Breast epithelium (tissue), 4 donors: ENCODE measurements around the gene CCDC33. TPM values are rescaled to one million over a fixed set of nuclear protein-coding genes. Genes with fewer than 3 reads are reported as not detected.

Experiments
- DNase-seq, 2 donors: peaks; one replicate each; pipeline ENCODE4 v3.0.0-alpha.2; 2019; ENCODE audit warnings: low spot score in 2 of 2
- H3K27ac ChIP-seq, 2 donors: fragments of 200-600 bp; sonication (generic) in 1 of 2; one replicate each; pipeline ENCODE4 v1.5.1; 2016 to 2019; ENCODE audit warnings: mild to moderate bottlenecking in 1 of 2
- H3K27me3 ChIP-seq, 2 donors: fragments of 200-600 bp; sonication (generic) in 1 of 2; one replicate each; pipeline versions ENCODE4 v1.5.1 to v1.6.0; 2017 to 2019; ENCODE audit warnings: control low read depth in 1 of 2, mild to moderate bottlenecking in 1 of 2
- H3K36me3 ChIP-seq: fragments of 200-600 bp; one replicate; pipeline ENCODE4 v1.5.1; 2019
- H3K4me1 ChIP-seq, 2 donors: fragments of 200-600 bp; sonication (generic); one replicate each; pipeline ENCODE4 v1.5.1; 2016 to 2019; ENCODE audit warnings: control low read depth in 1 of 2
- H3K4me3 ChIP-seq, 3 donors: fragments of 200-600 bp; sonication (generic); 1 replicate in 2 of 3; 2 replicates in 1 of 3; pipeline ENCODE4 v1.5.1; 2016 to 2019; ENCODE audit warnings: mild to moderate bottlenecking in 3 of 3, moderate library complexity in 2 of 3
- H3K9me3 ChIP-seq, 2 donors: fragments of 200-600 bp; sonication (generic) in 1 of 2; one replicate each; pipeline ENCODE4 v1.5.1; 2016 to 2019; ENCODE audit warnings: control low read depth in 1 of 2
- CTCF ChIP-seq, 3 donors: fragments of 450-650 bp; IDR thresholded peaks; one replicate each; pipeline ENCODE4 v1.5.1; 2016 to 2017; ENCODE audit warnings: antibody characterized with exemption in 3 of 3, mild to moderate bottlenecking in 3 of 3, moderate library complexity in 3 of 3
- POLR2A ChIP-seq: fragments of 450-650 bp; IDR thresholded peaks from one replicate; pipeline ENCODE4 v1.6.1; 2016; ENCODE audit warnings: antibody characterized with exemption, mild to moderate bottlenecking, moderate library complexity
- POLR2AphosphoS5 ChIP-seq, 3 donors: sonication (generic); formaldehyde crosslinking; IDR thresholded peaks; one replicate each; pipeline ENCODE4 v1.6.1; 2017; ENCODE audit warnings: antibody characterized with exemption in 3 of 3
- intact Hi-C: fragments of 100-400 bp; cut with DNase I; formaldehyde crosslinking; loops from one replicate; pipeline ENCODE4 v1.15.1; 2023; ENCODE audit warnings: low total_unique reads
- total RNA-seq, 3 donors: library from RNA; depleted of rRNA; stranded (reverse); fragments of >200 nt; gene quantifications; one replicate each; pipeline ENCODE4 v1.1.0, GENCODE V29; 2016

Gene CCDC33
- total RNA-seq, 3 donors from 2014 or later, result 0.33 TPM; not detected in 2

- intact Hi-C loops, result no loop called here
- Histone ChIP-seq H3K27me3 (no peaks in the 10 kb centered on the region), H3K4me1 (no peaks in the 10 kb centered on the region), H3K4me3 (no peak overlapping the region), H3K36me3 (no peaks in the 10 kb centered on the region), H3K9me3 (no peaks in the 10 kb centered on the region), H3K27ac (peak overlapping the region in 1 of 2 donors; percentile 50)
- DNase-seq, result no peak
- TF ChIP-seq POLR2AphosphoS5 (IDR thresholded peaks at IDR 0.05) (no peak), POLR2A (no peak), CTCF (IDR thresholded peaks at IDR 0.05) (no peak)
Measured at GRCh38 chr15:74253211-74253921, 17.2 kb downstream of the CCDC33 start.

GRCh38 chr15:74257105-74257504 lies 21.0 kb downstream of the CCDC33 start:
- H3K9me3 ChIP-seq, result no peaks in the 10 kb centered on the region
- H3K27me3 ChIP-seq, result no peaks in the 10 kb centered on the region
- H3K4me3 ChIP-seq, result no peak overlapping the region
- no peak for TF ChIP-seq CTCF (IDR thresholded peaks at IDR 0.05)
- TF ChIP-seq POLR2A, result no peak
- TF ChIP-seq POLR2AphosphoS5 (IDR thresholded peaks at IDR 0.05), result no peak
- no peaks in the 10 kb centered on the region for H3K36me3 ChIP-seq
- intact Hi-C loops, result no loop called here
- no peaks in the 10 kb centered on the region for H3K4me1 ChIP-seq
- no peak overlapping the region for H3K27ac ChIP-seq
- no peak for DNase-seq

- Histone ChIP-seq H3K27me3 (no peaks in the 10 kb centered on the region), H3K4me1 (no peaks in the 10 kb centered on the region), H3K9me3 (no peaks in the 10 kb centered on the region), H3K36me3 (no peaks in the 10 kb centered on the region), H3K27ac (no peak overlapping the region), H3K4me3 (no peak overlapping the region)
- TF ChIP-seq POLR2A (no peak), POLR2AphosphoS5 (IDR thresholded peaks at IDR 0.05) (no peak), CTCF (IDR thresholded peaks at IDR 0.05) (no peak)
- DNase-seq, result no peak
- intact Hi-C loops, result no loop called here
Measured at GRCh38 chr15:74257623-74258022, 21.5 kb downstream of the CCDC33 start.

GRCh38 chr15:74258456-74259291 lies 22.5 kb downstream of the CCDC33 start:
- H3K4me1 ChIP-seq, result no peaks in the 10 kb centered on the region
- no peaks in the 10 kb centered on the region for H3K27me3 ChIP-seq
- no peak overlapping the region for H3K4me3 ChIP-seq
- TF ChIP-seq POLR2AphosphoS5 (IDR thresholded peaks at IDR 0.05), result no peak
- TF ChIP-seq POLR2A, result no peak
- no peak for TF ChIP-seq CTCF (IDR thresholded peaks at IDR 0.05)
- no peak overlapping the region for H3K27ac ChIP-seq
- DNase-seq, result no peak
- no peaks in the 10 kb centered on the region for H3K9me3 ChIP-seq
- H3K36me3 ChIP-seq, result no peaks in the 10 kb centered on the region
- intact Hi-C loops, result no loop called here

- no peaks in the 10 kb centered on the region for H3K9me3 ChIP-seq
- intact Hi-C loops, result no loop called here
- H3K36me3 ChIP-seq, result no peaks in the 10 kb centered on the region
- TF ChIP-seq POLR2A, result no peak
- TF ChIP-seq CTCF (IDR thresholded peaks at IDR 0.05), result no peak
- TF ChIP-seq POLR2AphosphoS5 (IDR thresholded peaks at IDR 0.05), result no peak
- H3K27ac ChIP-seq, result no peak overlapping the region
- DNase-seq, result no peak
- no peak overlapping the region for H3K4me3 ChIP-seq
- no peaks in the 10 kb centered on the region for H3K4me1 ChIP-seq
- H3K27me3 ChIP-seq, result no peaks in the 10 kb centered on the region
Measured at GRCh38 chr15:74259292-74259648, 23.1 kb downstream of the CCDC33 start.
